Prostate gland (tissue), 2 donors: Measurements from ENCODE around the gene SHISAL2A.

Experiments
- CTCF ChIP-seq, 4 experiments: fragments of 200-600 bp in 2 of 4; fragments of 450-650 bp in 2 of 4; sonication (generic) in 2 of 4; IDR thresholded peaks; 1 replicate in 3 of 4; 2 replicates in 1 of 4; pipeline ENCODE4 v1.5.1; 2016 to 2019; ENCODE audit warnings: antibody characterized with exemption in 4 of 4, mild to moderate bottlenecking in 2 of 4, moderate library complexity in 2 of 4
- POLR2A ChIP-seq: fragments of 450-650 bp; IDR thresholded peaks from one replicate; pipeline ENCODE4 v1.6.1; 2016; ENCODE audit warnings: antibody characterized with exemption, mild to moderate bottlenecking
- POLR2AphosphoS5 ChIP-seq: sonication (generic); formaldehyde crosslinking; IDR thresholded peaks from one replicate; pipeline ENCODE4 v1.6.1; 2017; ENCODE audit warnings: antibody characterized with exemption

GRCh38 chr1:52621950-52622349 is 11.0 kb upstream of the SHISAL2A start:
- TF ChIP-seq CTCF (IDR thresholded peaks at IDR 0.05) (no peak), POLR2A (no peak), POLR2AphosphoS5 (no peak)
